ENCODE results near the gene CFAP90.
A peak's percentile ranks its signal among the peaks of the same experiment; 100 is the strongest.

The CFAP90 gene

DNA sequence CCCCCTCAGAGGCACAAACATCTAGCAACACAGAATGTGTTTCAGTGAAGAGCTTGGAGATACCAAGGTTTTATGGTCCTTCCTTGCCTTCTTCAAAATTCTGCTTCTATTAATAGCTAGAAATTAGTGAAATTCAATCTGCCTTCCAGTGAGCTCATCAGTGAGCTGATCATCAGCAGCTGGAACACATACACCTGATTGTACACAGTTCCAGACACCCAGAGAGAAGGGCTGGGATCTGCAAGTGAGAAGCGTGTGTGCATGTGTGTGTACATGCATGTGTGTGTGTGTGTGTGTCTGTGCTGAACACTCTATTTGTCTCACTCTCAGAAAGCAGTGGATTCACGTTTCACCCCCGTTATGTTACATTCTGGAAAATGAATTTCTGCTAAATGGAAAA is 28.5 kb downstream of the CFAP90 start:
- no peak for DNase-seq (ENCODE audit: low spot score)

- DNase-seq (ENCODE audit: low spot score) = no peak
Measured at GRCh38 chr5:7816535-7816901, 34.4 kb downstream of the CFAP90 start.

GRCh38 chr5:7815892-7816534 is 34.9 kb downstream of the CFAP90 start:
- DNase-seq (ENCODE audit: low spot score) = peak; percentile 58

DNA sequence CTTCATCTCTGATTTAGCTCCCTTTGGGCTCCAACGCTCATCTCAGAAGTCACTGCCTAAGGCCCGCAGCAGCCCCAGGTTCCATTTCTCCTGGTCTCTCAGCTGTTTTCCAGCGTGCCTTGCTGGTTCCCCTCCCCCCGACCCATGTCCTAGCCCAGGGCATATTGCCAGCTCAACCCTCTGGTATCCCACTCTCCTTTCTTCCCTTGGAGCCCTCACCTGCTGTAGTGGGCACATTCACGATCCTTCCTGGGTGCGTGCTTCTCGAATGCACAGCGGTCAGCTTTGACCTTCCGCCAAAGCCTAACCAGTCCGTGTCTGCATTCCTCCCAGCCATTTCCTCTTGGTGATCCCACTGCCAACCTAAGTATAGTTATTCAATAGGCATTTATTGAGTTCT is 36.1 kb downstream of the CFAP90 start:
- DNase-seq (ENCODE audit: low spot score) = no peak

GRCh38 chr5:7813576-7813975 is 37.4 kb downstream of the CFAP90 start:
- DNase-seq (ENCODE audit: low spot score) = no peak

DNA sequence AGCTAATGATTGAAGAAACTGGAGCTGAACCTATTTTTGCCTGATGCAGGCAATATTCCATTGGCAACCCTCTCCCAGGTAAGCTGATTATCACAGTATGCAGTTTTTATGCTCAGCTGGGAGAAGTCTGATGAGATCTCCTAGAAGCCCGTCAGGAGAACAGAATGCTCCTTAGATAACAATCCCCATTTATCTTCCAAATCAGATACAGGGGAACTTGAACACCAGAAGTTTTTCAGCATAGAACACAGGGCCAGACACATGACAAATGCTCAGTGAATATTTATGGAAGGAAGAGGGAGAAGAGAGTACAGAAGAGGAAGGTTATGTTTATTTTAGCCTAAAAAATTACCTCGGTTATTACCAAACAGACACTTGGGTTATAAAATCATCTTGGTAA is 37.9 kb downstream of the CFAP90 start:
- DNase-seq (ENCODE audit: low spot score) = no peak

- DNase-seq (ENCODE audit: low spot score) = no peak
Measured at GRCh38 chr5:7811715-7812114, 39.2 kb downstream of the CFAP90 start.

DNA sequence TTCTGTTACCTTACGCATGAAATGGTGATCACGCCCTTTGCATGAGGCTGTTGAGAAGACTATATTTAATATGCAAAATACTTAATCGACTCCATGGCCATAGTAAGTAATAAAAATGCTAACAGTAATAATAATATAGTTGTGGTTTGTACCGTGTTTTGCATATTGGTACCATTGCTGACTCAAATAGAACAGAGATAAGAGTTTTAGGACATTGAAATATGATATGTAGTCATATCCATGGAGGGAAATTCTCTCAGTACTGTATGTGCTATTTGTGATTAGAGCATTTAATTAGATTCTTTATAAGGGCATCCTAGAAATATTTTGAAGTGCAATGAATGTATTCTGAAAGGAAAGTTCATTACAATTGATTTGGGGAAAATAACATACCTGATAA is 41.9 kb downstream of the CFAP90 start:
- DNase-seq (ENCODE audit: low spot score) = no peak

- DNase-seq (ENCODE audit: low spot score) = no peak
Measured at GRCh38 chr5:7805379-7805778, 45.6 kb downstream of the CFAP90 start.

DNA sequence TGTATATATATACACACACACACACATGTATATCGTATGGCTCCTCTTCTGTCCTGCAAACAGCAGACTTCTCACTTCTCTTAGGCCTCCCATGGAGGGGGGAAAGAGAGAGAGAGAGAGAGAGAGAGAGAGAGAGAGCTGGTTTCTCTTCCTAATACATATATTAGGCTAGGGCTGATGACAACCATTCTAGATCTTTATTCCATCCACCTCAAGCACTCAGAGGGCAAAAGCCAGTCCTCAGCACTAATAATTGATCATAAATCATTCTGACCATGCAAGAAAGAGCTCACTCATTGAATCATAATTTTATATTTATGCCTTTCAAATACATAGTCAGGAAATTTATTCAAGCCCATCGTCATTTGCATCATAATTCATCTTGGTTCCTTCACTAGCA is 47.0 kb downstream of the CFAP90 start:
- DNase-seq (ENCODE audit: low spot score) = no peak

- no peak for DNase-seq (ENCODE audit: low spot score)
Measured at GRCh38 chr5:7802855-7803254, 48.1 kb downstream of the CFAP90 start.

GRCh38 chr5:7801891-7802614 is 48.9 kb downstream of the CFAP90 start:
- DNase-seq (ENCODE audit: low spot score) = no peak

GRCh38 chr5:7795306-7795705 is 55.6 kb downstream of the CFAP90 start:
- no peak for DNase-seq (ENCODE audit: low spot score)

GRCh38 chr5:7794823-7795222 is 56.1 kb downstream of the CFAP90 start:
- DNase-seq (ENCODE audit: low spot score) = no peak

DNA sequence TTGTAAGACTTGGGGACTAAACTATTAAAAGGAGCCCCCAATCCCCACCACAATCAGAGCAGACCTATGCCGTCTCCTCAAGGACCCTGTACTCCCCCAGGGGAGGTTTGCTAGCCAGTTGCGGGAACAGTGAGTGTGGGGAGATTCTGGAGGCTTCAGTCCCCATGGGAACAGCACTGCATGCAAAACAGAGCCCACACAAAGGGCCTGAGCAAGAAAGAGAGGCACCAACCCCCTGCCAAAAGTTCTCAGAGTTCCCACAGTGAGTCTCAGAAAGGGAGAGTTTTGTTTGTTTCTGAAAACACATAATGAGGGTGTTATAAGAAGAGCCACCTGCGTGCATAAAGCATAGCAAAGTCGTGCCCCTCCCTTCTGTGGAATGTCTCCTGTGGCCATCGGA is 56.6 kb downstream of the CFAP90 start:
- no peak for DNase-seq (ENCODE audit: low spot score)

DNA sequence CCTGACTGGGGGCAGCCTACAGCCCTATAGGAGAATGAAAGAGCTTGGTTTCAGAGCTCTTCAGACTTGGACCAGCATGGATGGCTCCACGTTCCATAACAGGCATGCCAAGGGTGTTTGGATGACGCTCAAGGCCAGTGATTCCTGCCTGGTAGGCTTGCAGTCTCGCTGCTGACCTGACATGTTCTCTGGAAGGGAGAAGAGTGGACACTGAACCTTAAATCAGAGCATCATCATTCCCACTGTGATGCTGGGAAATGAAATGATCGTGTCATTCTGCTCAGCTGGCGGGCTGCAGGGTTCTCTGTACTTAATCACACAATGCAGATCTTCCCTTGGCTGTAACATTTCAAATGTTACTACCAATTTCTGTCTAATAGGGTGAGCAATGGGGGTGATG is 57.0 kb downstream of the CFAP90 start:
- no peak for DNase-seq (ENCODE audit: low spot score)

DNA sequence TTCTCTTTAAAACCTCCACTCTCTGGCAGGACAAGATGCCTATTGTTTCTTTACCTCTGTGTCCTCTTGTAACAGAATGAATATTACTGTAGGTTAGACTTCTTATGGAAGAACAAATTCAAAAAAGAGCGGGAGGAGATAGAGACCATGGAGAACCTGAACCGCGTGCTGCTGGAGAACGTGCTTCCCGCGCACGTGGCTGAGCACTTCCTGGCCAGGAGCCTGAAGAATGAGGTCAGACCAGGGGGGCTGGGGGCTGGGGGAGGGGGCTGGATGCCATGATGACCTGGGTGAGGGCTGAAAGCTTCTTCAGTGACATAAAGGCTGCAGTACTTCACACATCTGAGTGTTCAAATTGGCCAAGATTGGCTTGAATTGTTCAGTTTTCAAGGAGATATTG is 61.4 kb downstream of the CFAP90 start:
- DNase-seq (ENCODE audit: low spot score) = no peak

DNA sequence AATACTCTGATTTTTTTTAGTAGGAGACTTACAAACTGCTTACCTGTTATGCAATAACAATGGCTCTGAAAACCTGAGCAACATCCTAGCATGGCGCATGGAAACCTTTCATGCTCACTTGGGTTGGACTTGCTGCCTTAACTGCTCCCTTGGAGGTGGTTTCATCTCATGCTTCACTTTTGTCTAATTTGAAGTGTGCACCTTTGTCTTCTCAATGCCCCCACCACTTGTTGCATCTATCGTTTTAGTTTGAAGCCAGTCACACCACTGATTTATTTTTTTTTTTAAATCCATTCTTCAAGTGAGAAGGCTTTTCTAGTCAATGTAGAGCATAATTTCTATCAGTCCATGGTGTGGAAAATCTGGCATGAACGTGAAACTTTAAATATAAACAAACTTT is 63.2 kb downstream of the CFAP90 start:
- no peak for DNase-seq (ENCODE audit: low spot score)

DNA sequence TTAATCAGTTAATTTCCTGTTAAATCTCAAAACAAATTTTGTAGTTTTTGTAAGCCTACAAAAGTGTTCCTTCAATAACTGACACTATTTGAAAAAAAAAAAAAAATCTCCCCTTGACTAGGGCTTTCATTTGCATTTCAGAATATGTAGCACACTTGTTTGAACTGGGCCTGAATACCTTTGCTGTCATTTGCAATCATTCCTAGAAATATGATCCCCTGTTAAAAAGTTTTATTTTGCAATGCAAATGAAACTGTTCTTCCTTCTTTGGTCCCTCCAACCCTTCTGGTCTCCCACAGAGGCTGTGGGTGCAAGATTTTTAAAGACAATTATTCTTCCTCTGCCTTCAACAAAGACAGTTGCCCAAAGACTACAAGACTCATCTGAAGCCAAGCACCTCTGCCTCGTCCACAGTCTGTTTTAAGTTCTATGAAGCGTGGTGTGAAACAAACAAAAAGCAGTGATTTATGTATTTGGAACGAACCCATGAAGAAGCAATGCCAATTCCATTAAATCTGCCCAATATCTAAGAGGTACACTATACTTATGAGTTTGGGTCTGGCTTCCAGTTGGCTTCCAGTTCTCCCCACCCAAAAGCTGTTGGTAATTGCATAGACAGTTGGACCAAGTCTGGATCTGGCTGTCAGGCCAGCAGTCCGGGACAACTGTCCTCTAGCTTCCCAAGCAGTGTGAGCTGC is 66.1 kb downstream of the CFAP90 start:
- no peak for DNase-seq (ENCODE audit: low spot score)

DNA sequence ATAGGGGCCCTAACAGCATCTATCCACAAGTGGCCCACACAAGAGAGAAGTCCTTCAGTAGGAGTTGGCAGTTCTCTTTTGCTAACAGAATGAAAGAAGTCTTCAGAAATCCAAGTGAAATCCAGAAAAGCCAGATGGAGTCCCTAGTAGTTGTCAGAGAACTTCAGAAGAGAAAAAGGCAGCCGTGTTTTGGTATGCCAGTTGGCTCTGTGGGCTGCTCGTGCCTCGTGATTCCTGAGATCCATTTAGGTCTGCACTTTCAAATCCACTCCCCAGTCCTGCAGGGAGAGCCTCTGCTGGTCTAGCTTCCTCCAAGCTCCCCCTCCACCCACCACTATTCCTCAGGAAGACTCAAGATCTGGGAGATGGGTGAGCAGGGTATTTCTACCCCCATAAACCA is 69.0 kb downstream of the CFAP90 start:
- no peak for DNase-seq (ENCODE audit: low spot score)
